ENCODE measurements around the gene CA7.
"Not testable (repeated sequence)": the region's sequence is repeated elsewhere in the genome, so short reads cannot be mapped to it uniquely, and the experiment has no call there.

CA7 gene

GRCh38 chr16:66874079-66874775 is 30.0 kb downstream of the CA7 start:
- DNase-seq, result no peak

DNA sequence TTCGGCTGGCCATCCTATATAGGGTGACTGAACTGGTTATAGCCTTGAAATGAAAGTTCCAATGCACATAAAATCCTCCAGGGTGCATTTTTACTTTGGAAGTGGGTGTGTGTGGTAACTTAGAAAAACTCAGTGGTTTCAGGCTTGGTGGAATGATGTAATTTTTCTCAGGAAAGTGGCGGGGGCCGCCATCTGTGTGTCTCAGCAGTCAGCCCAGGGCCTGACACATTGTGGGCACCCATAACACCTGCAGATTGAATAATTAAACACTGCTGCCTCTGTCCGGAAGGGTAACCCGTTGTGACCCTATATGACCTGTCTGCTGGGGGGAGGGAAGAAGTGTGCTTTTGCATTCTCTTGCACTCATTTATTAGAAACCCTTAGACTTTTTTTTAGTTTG is 33.9 kb downstream of the CA7 start:
- peak; percentile 45 to 46 for DNase-seq

DNA sequence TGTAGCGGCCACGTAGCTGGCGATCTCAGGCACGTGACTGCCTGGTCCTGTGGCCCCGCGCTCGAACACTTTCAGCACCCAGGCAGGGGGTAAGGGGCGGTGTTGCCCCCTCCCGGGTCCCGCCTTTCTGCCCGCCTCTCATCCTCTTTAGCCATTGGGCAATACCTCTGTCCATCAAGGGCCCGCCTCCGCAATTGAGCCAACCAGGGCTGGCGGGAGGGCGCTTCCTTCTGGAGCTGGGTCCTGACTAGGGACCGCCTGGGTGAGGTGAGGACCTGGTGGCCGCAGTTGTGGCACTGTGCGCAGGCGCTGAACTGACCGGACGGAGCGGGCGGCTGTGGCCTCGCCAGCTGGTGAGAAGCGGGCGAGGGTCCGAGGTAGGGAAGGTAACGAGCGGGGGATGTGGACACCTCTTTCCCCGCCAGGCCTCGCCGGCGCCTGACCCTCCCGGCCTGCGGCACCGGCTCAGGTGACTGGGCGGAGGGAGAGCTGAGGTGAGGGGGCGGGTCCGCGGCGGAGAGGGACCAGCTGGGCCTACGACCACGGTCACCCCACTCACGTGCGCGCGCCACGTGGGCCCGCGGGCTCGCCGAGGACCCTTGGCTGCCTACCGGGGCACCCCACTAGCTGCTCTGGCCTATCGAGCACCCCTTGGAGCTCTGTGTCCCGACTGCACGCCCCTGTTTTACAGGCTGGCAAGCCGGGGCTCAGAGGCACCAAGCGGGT is 36.2 kb downstream of the CA7 start, which contains the start of gene PDP2:
TSS of gene PDP2 (plus strand) at position 228 of the 726 bp plus-strand sequence. CDS start 3,770 bp downstream, outside the sequence.
- peak; percentile 84 to 87 for DNase-seq

DNA sequence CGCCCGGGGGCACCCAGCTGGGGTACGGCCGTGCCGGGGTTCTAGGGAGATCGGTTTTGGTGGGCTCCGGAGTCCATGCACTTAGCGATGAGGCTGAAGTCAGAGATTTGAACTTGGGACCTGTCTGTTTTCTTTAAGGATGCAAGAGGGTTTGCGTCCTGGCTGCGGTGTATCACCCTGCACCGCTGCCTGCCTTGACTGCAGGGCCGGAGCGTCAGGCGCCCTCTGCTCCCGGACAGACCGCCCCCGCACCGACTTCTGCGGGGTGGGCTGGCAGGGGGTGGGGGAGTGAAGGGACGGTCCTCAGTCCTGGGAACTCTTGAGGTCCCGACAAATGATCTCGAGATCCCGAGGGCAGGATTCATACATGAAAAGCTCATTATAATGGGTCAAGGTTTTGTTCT is 36.8 kb downstream of the CA7 start:
- DNase-seq, result peak in 1 of 2 experiments; percentile 22

DNA sequence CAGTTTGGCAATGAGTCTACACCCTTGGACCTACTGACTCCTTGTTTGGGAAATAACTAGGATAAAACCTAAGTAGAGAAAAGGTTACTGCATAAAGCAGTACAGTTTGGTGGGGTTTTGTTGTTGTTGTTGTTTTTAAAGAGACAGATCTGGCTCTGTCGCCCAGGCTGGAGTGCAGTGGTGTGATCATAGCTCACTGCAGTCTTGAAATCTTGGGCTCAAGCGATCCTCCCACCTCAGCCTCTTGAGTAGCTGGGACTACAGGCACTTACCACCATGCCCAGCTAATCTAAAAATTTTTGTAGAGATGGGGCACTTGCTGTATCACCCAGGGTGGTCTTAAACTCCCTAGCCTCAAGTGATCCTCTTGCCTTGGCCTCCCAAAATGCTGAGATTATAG is 37.3 kb downstream of the CA7 start:
- no peak for DNase-seq

- no peak for DNase-seq
These were observed 37.8 kb downstream of the CA7 start for GRCh38 chr16:66881964-66882508.

DNA sequence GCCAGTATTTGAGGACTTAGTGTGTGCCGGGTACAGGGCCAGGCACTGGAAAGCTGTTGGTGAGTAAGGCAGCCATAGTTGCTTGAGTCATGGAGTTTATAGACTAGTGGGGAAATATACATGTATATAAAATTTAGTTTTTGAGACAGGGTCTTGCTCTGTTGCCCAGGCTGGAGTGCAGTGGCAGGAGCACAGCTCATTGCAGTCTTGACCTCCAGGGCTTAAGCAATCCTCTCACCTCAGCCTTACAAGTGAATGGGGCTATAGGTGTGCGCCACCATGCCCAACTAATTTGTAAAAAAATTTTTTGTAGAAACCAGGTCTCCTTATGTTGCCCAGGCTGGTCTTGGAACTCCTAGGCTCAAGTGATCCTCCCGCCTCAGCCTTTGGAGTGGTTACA is 38.5 kb downstream of the CA7 start:
- DNase-seq, result no peak

DNA sequence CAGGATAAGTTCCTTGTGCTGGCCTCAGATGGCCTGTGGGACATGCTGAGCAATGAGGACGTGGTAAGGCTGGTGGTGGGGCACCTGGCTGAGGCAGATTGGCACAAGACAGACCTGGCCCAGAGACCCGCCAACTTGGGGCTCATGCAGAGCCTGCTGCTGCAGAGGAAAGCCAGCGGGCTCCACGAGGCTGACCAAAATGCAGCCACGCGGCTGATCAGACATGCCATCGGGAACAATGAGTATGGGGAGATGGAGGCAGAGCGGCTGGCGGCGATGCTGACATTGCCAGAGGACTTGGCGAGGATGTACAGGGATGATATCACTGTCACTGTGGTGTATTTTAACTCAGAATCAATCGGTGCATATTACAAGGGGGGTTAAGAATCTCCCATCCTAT is 41.3 kb downstream of the CA7 start:
- DNase-seq, result no peak

DNA sequence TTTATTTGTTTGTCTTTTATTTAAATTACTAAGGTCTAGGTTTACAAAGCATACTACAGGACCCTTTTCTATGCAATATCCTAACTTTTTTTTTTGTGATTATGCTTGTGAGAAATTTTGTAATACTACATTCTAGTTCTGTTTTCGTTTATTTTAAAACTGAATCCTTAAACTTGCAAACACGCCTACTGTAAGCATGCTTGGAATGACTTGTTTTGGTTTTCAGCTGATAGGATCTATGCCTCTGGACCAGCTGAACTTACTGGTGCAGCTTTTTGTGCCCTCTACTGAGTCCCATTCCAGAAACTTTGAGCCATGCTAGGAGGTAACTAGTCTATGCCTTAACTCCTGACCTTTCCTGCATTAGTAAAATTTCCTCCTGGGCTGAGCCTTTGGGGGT is 42.1 kb downstream of the CA7 start:
- no peak for DNase-seq

DNA sequence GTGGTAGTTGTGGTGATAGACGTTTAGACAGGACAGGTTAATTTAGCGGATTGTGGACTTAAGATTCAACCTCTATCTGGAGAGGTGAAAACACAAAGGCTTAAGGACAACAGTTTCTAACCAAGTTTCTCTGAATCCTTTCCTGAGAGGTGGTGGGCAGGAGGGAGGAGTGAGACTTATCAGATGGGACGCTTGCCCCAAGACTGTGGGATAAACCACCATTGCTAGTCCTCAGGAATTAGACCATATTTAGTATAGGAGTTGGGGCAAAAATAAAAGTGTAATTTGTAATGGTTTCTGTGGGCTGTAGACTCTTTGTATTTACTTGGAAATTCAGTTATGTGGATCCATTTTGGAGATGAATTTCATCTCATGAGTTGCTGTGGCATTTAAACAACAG is 42.7 kb downstream of the CA7 start:
- no peak for DNase-seq

DNA sequence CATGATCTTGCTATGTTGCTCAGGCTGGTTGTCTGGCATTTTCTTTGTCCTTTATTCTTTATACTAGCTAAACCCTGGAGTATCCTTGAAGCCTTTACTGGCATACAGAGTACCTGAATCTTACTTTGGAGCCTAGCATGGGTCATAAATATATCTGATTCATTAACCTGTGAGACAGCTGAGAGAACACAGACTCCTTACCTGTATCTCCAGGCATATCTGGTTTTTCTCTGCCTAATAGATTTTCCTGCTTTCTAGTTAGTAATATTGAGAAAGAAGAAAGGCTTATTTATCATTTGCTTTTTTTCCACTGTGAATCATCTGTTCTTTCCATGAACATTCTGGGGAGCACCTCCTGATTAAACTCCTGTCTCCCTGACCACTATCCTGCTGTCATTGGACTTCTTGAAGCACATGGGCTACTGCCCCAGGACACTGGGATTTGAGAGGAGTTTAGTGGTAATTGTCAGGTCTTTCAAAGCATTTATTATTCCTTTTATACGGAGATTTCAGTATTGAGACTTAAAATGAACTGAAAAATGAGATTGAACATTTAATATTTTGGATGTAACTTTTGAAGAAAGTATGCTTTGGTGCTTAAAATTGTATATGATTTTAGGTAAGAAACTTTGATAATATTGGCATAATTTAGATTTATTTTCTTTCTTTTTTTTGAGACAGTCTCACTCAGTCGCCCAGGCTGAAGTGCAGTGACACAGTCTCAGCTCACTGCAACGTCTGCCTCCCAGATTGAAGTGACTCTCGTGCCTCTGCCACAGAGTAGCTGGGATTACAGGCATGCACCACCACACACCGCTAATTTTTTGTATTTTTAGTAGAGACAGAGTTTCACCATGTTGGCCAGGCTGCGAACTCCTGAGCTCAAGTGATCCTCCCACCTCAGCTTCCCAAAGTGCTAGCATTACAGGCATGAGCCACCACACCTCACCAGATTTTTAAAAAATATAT is 44.7 kb downstream of the CA7 start:
- DNase-seq, result no peak

DNA sequence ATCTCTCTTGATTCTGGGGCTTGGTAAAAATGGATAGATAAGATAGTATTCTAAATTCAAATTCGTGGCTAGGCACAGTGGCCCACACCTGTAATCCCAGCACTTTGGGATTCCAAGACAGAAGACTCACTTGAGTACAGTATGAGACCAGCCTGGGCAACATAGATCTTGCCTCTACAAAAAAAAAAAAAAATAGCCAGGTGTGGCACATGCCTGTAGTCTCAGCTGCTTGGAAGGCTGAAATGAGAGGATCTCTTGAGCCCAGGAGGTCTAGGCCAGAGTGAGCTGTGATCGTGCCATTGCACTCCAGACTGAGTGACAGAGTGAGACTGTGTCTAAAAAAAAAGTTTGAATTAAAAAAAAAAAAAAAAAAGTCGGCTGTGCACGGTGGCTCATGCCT is 45.4 kb downstream of the CA7 start:
- DNase-seq, result no peak

- no peak for DNase-seq
These were observed 46.6 kb downstream of the CA7 start for GRCh38 chr16:66890799-66891198.

DNA sequence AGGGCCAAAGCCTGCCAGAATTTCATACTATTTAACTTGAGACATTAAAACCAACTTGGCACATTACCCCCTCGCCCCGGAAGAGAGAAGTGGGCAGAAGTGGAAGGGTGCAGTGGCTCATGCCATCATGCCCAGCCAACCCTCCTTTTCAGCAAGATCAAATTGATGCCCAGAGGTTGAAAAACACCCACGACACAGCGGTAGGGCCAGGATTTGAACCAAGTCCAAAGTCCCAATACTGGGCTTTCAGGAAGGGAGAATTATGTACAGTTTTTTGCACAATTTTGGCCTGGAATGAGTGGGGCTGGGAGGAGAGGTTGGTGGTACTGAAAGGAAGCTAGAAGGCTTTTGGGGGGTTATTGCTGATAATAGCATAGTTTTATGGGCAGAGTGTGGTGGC is 47.1 kb downstream of the CA7 start:
- no peak for DNase-seq

DNA sequence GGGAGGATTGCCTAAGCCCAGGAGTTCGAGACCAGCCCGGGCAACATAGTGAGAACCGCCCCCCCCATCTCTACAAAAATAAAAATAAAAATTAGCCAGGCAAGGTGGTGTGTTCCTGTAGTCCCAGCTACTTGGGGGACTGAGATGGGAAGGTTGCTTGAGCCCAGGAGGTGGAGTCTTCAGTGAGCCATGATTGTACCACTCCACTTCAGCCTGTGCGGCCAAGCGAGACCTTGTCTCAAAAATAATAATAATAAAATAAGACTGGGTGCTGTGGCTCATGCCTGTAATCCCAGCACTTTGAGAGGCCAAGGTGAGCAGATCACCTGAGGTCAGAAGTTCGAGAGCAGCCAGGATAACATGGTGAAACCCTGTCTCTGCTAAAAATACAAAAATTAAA is 47.6 kb downstream of the CA7 start:
- no peak for DNase-seq

- no peak for DNase-seq
These were observed 49.8 kb downstream of the CA7 start for GRCh38 chr16:66894055-66894454.

- peak; percentile 40 to 60 for DNase-seq
These were observed 50.9 kb downstream of the CA7 start for GRCh38 chr16:66894948-66895688.

GRCh38 chr16:66895689-66895979 is 51.4 kb downstream of the CA7 start:
- no peak for DNase-seq

- no peak for DNase-seq
These were observed 51.8 kb downstream of the CA7 start for GRCh38 chr16:66895999-66896398.

GRCh38 chr16:66896682-66897081 is 52.5 kb downstream of the CA7 start:
- DNase-seq, result not testable (repeated sequence)

GRCh38 chr16:66898207-66898606 is 54.0 kb downstream of the CA7 start:
- no peak for DNase-seq

GRCh38 chr16:66898933-66899309 is 54.7 kb downstream of the CA7 start:
- DNase-seq, result no peak
